OCI-LY7 (cell line): ENCODE measurements around the gene TP53I11. TPM values are rescaled to one million over a fixed set of nuclear protein-coding genes. Genes with fewer than 3 reads are reported as not detected.

Experiments used
- BruUV-seq: library from RNA; stranded (reverse); fragments of 400-500 nt; replicated peaks from 2 replicates; lab custom pipeline; 2021; lab: Mats Ljungman, UMichigan
- CTCF ChIA-PET: fragments of 300-600 bp; sonication (Branson Sonifier 250); formaldehyde crosslinking; loops from one replicate; lab custom pipeline; 2022; ENCODE audit warnings: antibody characterized with exemption; ENCODE audit not compliant: unreplicated experiment; lab: Charles Lee
- POLR2A ChIA-PET: fragments of 300-600 bp; sonication (Branson Sonifier 250); formaldehyde crosslinking; loops from one replicate; lab custom pipeline; 2022; ENCODE audit warnings: antibody characterized with exemption; lab: Charles Lee
- DNase-seq: peaks from one replicate; pipeline ENCODE4 v3.0.0-alpha.2; 2015; ENCODE audit warnings: low spot score
- H2AFZ ChIP-seq: fragments of 200-600 bp; sonication (generic), shearing (Covaris generic); 2 replicates; pipeline ENCODE4 v1.6.1; 2014; ENCODE audit warnings: mild to moderate bottlenecking, antibody characterized with exemption, low read length, moderate library complexity
- H3K27ac ChIP-seq: fragments of 200-600 bp; sonication (generic); 2 replicates; pipeline ENCODE4 v1.5.1; 2014; ENCODE audit warnings: mixed run types, low read depth, mild to moderate bottlenecking, moderate library complexity, low read length, inconsistent platforms; ENCODE audit not compliant: poor library complexity, severe bottlenecking
- H3K36me3 ChIP-seq: fragments of 200-600 bp; sonication (generic); 2 replicates; pipeline ENCODE4 v1.6.1; 2014; ENCODE audit warnings: mild to moderate bottlenecking, antibody characterized with exemption, low read length, moderate library complexity, mixed read lengths; ENCODE audit not compliant: insufficient read depth
- H3K4me1 ChIP-seq: fragments of 200-600 bp; sonication (generic); 2 replicates; pipeline ENCODE4 v1.5.1; 2014; ENCODE audit warnings: mild to moderate bottlenecking, low read length; ENCODE audit not compliant: insufficient read depth, poor library complexity, severe bottlenecking
- H3K4me2 ChIP-seq: fragments of 200-600 bp; sonication (generic); 2 replicates; pipeline ENCODE4 v1.6.1; 2014; ENCODE audit warnings: mild to moderate bottlenecking, low read length
- H3K4me3 ChIP-seq: fragments of 200-600 bp; sonication (generic); 2 replicates; pipeline ENCODE4 v1.5.1; 2014; ENCODE audit warnings: mild to moderate bottlenecking, low read depth, low read length; ENCODE audit not compliant: poor library complexity, severe bottlenecking
- H3K79me2 ChIP-seq: fragments of 200-600 bp; sonication (generic); 2 replicates; pipeline ENCODE4 v1.6.1; 2016; ENCODE audit warnings: low read depth, mild to moderate bottlenecking, low read length, moderate library complexity, mixed read lengths; ENCODE audit not compliant: insufficient read depth
- H3K9me2 ChIP-seq: fragments of 200-600 bp; sonication (generic); 2 replicates; pipeline ENCODE4 v1.6.1; 2016; ENCODE audit warnings: mild to moderate bottlenecking, low read length, mixed read lengths; ENCODE audit not compliant: insufficient read depth
- H3K9me3 ChIP-seq: fragments of 200-600 bp; sonication (generic); 2 replicates; pipeline ENCODE4 v1.6.1; 2014; ENCODE audit warnings: mild to moderate bottlenecking, mixed run types, low read length, mixed read lengths
- H4K20me1 ChIP-seq: fragments of 200-600 bp; sonication (generic); 2 replicates; pipeline ENCODE4 v1.6.1; 2014; ENCODE audit warnings: mild to moderate bottlenecking, antibody characterized with exemption, low read length, moderate library complexity, mixed read lengths; ENCODE audit not compliant: insufficient read depth
- EZH2phosphoT487 ChIP-seq: fragments of 200-600 bp; sonication (generic); IDR thresholded peaks from 2 replicates; pipeline ENCODE4 v1.6.1; 2018; ENCODE audit warnings: low read depth, borderline replicate concordance, mild to moderate bottlenecking, mixed run types, antibody characterized with exemption, low read length, moderate library complexity, mixed read lengths
- intact Hi-C: fragments of 100-400 bp; cut with micrococcal nuclease; formaldehyde crosslinking; loops from one replicate; pipeline ENCODE4 v1.10.0; 2022; ENCODE audit not compliant: unreplicated experiment
- total RNA-seq, 2 experiments: library from RNA; depleted of rRNA in 1 of 2; stranded (reverse); fragments of >200 nt in 1 of 2; shearing (Covaris generic) in 1 of 2; gene quantifications; 2 replicates each; pipeline ENCODE4 v1.2.3, GENCODE V29; 2014 to 2022
- TF ChIP-seq, protein P1 (sequence below): fragments of 200-600 bp; sonication (generic); conservative IDR thresholded peaks from 2 replicates; pipeline ENCODE4 v1.5.1; 2014; ENCODE audit warnings: mild to moderate bottlenecking, antibody characterized with exemption, low read length, moderate library complexity, mixed read lengths

The TP53I11 gene
- total RNA-seq, 2 experiments from 2014 or later = 0.25 to 0.51 TPM

DNA sequence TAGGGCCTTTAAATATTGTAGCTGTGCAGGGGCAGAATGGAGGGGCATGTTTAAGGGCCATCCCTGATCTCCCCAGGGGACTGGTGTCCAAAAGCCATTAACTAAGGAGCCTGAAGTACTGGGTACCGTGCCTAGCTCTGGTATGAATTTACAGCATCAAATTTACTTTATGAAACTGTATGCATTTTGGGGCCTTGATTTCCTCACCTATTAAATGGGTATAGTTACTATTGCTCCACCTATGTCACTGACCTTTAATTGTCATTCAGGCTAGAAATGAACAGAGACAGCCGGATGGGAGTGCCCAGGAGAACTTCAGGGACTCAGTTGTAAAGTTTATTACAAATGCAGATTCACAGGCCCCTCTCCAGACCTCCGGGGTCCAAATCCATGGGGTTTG lies 11.8 kb upstream of the TP53I11 start:
- no TSS peak for BruUV-seq
- CTCF ChIA-PET = no interaction called here
- Histone ChIP-seq H3K4me1 (peaks cover 8% of the 10 kb centered on the region), H3K4me3 (no peak overlapping the region), H3K36me3 (no peaks in the 10 kb centered on the region), H3K9me2 (no peaks in the 10 kb centered on the region), H4K20me1 (no peaks in the 10 kb centered on the region), H3K27ac (no peak overlapping the region), H3K4me2 (no peak overlapping the region), H3K79me2 (no peaks in the 10 kb centered on the region), H3K9me3 (no peaks in the 10 kb centered on the region), H2AFZ (no peak overlapping the region)
- DNase-seq = no peak
- POLR2A ChIA-PET = interaction anchor here (0.5 kb wide), 1 partner anchor 118 kb away, joined by 3 read pairs; no protein-coding TSS in a partner anchor
- TF ChIP-seq EZH2phosphoT487 = no peak
- TF ChIP-seq, protein P1, sequence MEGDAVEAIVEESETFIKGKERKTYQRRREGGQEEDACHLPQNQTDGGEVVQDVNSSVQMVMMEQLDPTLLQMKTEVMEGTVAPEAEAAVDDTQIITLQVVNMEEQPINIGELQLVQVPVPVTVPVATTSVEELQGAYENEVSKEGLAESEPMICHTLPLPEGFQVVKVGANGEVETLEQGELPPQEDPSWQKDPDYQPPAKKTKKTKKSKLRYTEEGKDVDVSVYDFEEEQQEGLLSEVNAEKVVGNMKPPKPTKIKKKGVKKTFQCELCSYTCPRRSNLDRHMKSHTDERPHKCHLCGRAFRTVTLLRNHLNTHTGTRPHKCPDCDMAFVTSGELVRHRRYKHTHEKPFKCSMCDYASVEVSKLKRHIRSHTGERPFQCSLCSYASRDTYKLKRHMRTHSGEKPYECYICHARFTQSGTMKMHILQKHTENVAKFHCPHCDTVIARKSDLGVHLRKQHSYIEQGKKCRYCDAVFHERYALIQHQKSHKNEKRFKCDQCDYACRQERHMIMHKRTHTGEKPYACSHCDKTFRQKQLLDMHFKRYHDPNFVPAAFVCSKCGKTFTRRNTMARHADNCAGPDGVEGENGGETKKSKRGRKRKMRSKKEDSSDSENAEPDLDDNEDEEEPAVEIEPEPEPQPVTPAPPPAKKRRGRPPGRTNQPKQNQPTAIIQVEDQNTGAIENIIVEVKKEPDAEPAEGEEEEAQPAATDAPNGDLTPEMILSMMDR = no peak
- intact Hi-C loops = no loop called here

DNA sequence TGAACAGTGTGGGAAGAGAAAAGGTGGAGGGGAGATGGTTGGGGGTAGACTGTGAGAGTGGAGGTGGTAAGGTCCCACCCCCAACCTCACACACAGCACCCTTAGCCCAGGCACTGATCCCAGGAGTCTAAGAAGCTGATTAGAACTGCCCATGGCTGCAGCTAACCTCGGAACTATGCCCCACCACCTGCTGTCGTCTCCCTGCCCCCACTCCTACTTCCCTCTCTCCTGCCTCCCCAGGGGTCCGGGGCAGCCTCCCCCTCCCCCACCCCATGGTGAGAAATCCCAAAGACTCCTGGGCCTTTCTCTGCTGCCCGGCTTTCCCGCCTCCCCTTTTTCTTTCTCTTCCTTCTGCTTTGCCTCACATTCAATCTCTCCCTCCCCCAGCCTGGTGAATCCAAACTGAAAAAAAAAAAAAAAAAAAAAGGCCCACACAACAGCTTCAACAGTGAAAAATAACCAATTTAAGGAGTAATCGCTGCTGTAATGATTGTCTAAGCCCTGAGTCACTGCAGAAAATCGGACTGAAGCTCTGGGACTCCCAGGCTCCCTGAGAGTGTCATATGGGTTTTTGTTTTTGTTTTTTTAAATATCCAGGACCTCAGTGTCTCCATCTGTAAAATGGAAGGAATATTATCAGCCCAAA lies 9.6 kb upstream of the TP53I11 start:
- TF ChIP-seq, protein P1 = no peak
- TF ChIP-seq EZH2phosphoT487 = no peak

DNA sequence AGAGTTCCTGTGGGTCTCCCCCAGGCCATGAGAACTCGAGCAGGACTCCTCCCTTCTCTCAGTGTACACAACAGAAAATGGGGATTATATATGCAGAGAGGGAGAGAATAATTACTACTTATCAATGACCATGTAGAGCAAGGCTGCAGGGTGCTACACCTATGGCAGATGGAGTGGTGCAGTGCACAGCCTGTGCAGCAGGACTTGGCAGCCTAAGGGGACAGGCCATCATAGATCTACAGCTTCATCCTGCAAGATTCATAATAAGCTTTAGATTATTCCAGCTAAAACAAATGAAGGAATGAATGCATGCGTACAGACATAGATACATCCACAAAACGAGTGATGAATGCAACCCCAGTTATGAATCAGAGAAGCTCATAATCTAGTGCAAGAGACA lies 8.4 kb upstream of the TP53I11 start:
- H3K9me3 ChIP-seq = no peaks in the 10 kb centered on the region
- POLR2A ChIA-PET = interaction anchor here (0.8 to 1.7 kb wide), 3 partner anchors 10 to 138 kb away, joined by 3 to 4 read pairs (median 3); no protein-coding TSS in a partner anchor
- no peak overlapping the region for H3K27ac ChIP-seq
- H3K36me3 ChIP-seq = no peaks in the 10 kb centered on the region
- no peaks in the 10 kb centered on the region for H3K79me2 ChIP-seq
- BruUV-seq = no TSS peak
- no peak overlapping the region for H3K4me3 ChIP-seq
- DNase-seq = no peak
- no peaks in the 10 kb centered on the region for H4K20me1 ChIP-seq
- CTCF ChIA-PET = interaction anchor here (0.8 kb wide), 1 partner anchor 121 kb away, joined by 3 read pairs; no protein-coding TSS in a partner anchor
- no peak overlapping the region for H3K4me2 ChIP-seq
- H3K9me2 ChIP-seq = no peaks in the 10 kb centered on the region
- intact Hi-C loops = no loop called here
- no peak overlapping the region for H2AFZ ChIP-seq
- H3K4me1 ChIP-seq = peaks cover 9% of the 10 kb centered on the region
- TF ChIP-seq, protein P1 = no peak
- no peak for TF ChIP-seq EZH2phosphoT487

More for the DNA sequence above, 9.6 kb upstream of the TP53I11 start:
- no peak overlapping the region for H3K27ac ChIP-seq
- ChIA-PET POLR2A (interaction anchor here (0.7 to 0.8 kb wide), 3 partner anchors 98 to 406 kb away, joined by 3 to 9 read pairs (median 4); no protein-coding TSS in a partner anchor), CTCF (no interaction called here)
- no peaks in the 10 kb centered on the region for H4K20me1 ChIP-seq
- H3K9me3 ChIP-seq = no peaks in the 10 kb centered on the region
- intact Hi-C loops = no loop called here
- H3K79me2 ChIP-seq = no peaks in the 10 kb centered on the region
- H3K4me3 ChIP-seq = no peak overlapping the region
- no peak overlapping the region for H2AFZ ChIP-seq
- H3K4me1 ChIP-seq = peaks cover 8% of the 10 kb centered on the region
- no peaks in the 10 kb centered on the region for H3K9me2 ChIP-seq
- no peak for DNase-seq
- no TSS peak for BruUV-seq
- H3K36me3 ChIP-seq = no peaks in the 10 kb centered on the region
- no peak overlapping the region for H3K4me2 ChIP-seq
